ENCODE data around the gene SMPD4.
"Not testable (repeated sequence)": the region's sequence is repeated elsewhere in the genome, so short reads cannot be mapped to it uniquely, and the experiment has no call there.

DNA sequence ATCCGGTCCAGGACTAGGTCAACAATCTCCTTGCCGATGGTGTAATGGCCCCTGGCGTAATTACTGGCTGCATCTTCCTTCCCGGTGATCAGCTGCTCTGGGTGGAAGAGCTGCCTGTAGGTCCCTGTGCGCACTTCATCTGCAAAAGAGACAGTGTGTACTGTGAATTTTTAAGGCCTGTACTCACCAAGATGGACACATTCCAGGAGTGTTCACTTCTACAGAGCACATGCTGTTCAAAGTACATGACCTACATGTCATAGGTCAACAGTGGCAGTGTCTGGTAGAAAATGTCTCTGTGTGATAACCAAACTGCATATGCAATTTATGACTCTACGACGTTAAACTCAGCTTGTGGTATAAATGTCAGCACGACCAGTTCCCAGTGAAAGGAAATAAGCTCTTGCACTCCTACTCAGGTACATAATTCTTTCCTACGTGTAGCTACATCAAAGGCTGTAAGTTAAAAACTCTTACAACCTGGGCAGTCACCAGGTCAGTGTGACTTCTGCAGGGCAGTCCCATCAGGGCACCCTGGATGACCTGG lies 13.8 kb upstream of the SMPD4 start:
- TF ChIP-seq, protein P1, sequence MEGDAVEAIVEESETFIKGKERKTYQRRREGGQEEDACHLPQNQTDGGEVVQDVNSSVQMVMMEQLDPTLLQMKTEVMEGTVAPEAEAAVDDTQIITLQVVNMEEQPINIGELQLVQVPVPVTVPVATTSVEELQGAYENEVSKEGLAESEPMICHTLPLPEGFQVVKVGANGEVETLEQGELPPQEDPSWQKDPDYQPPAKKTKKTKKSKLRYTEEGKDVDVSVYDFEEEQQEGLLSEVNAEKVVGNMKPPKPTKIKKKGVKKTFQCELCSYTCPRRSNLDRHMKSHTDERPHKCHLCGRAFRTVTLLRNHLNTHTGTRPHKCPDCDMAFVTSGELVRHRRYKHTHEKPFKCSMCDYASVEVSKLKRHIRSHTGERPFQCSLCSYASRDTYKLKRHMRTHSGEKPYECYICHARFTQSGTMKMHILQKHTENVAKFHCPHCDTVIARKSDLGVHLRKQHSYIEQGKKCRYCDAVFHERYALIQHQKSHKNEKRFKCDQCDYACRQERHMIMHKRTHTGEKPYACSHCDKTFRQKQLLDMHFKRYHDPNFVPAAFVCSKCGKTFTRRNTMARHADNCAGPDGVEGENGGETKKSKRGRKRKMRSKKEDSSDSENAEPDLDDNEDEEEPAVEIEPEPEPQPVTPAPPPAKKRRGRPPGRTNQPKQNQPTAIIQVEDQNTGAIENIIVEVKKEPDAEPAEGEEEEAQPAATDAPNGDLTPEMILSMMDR (IDR thresholded peaks at IDR 0.05), result not testable (repeated sequence)
- not testable (repeated sequence) for TF ChIP-seq TCF7 (CRISPR knock-in tag; IDR thresholded peaks at IDR 0.05; ENCODE audit: low read depth); CREM (CRISPR knock-in tag; IDR thresholded peaks at IDR 0.05); FOXP1 (CRISPR knock-in tag; IDR thresholded peaks at IDR 0.05; ENCODE audit: borderline replicate concordance); ELF4 (CRISPR knock-in tag; IDR thresholded peaks at IDR 0.05; ENCODE audit: low read depth); NFYB (CRISPR knock-in tag; conservative IDR thresholded peaks at IDR 0.05; ENCODE audit: low read depth); NR2C2 (CRISPR knock-in tag; IDR thresholded peaks at IDR 0.05); CREB1 (CRISPR knock-in tag; IDR thresholded peaks at IDR 0.05); NR1H2 (CRISPR knock-in tag; IDR thresholded peaks at IDR 0.05); SP1 (CRISPR knock-in tag; conservative IDR thresholded peaks at IDR 0.05)
- TF ChIP-seq, protein P2, sequence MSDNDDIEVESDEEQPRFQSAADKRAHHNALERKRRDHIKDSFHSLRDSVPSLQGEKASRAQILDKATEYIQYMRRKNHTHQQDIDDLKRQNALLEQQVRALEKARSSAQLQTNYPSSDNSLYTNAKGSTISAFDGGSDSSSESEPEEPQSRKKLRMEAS (CRISPR knock-in tag; IDR thresholded peaks at IDR 0.05), result not testable (repeated sequence)
- TF ChIP-seq, protein P3, sequence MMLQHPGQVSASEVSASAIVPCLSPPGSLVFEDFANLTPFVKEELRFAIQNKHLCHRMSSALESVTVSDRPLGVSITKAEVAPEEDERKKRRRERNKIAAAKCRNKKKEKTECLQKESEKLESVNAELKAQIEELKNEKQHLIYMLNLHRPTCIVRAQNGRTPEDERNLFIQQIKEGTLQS (CRISPR knock-in tag; conservative IDR thresholded peaks at IDR 0.05), result not testable (repeated sequence)
- TF ChIP-seq, protein P4, sequence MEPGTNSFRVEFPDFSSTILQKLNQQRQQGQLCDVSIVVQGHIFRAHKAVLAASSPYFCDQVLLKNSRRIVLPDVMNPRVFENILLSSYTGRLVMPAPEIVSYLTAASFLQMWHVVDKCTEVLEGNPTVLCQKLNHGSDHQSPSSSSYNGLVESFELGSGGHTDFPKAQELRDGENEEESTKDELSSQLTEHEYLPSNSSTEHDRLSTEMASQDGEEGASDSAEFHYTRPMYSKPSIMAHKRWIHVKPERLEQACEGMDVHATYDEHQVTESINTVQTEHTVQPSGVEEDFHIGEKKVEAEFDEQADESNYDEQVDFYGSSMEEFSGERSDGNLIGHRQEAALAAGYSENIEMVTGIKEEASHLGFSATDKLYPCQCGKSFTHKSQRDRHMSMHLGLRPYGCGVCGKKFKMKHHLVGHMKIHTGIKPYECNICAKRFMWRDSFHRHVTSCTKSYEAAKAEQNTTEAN (CRISPR knock-in tag; IDR thresholded peaks at IDR 0.05), result not testable (repeated sequence)

All from WTC11 (cell line).